Activated CD4-positive, CD25-positive, alpha-beta regulatory T cell treated with anti-CD3 and anti-CD28 coated beads, Interleukin-2, amount 50 U/mL, for 16 hours (primary cell): ENCODE data around the gene CA11.

Source experiments
- DNase-seq: peaks from one replicate; pipeline ENCODE4 v3.0.0-alpha.2; 2020; ENCODE audit warnings: low read depth, low spot score

The CA11 gene

DNA sequence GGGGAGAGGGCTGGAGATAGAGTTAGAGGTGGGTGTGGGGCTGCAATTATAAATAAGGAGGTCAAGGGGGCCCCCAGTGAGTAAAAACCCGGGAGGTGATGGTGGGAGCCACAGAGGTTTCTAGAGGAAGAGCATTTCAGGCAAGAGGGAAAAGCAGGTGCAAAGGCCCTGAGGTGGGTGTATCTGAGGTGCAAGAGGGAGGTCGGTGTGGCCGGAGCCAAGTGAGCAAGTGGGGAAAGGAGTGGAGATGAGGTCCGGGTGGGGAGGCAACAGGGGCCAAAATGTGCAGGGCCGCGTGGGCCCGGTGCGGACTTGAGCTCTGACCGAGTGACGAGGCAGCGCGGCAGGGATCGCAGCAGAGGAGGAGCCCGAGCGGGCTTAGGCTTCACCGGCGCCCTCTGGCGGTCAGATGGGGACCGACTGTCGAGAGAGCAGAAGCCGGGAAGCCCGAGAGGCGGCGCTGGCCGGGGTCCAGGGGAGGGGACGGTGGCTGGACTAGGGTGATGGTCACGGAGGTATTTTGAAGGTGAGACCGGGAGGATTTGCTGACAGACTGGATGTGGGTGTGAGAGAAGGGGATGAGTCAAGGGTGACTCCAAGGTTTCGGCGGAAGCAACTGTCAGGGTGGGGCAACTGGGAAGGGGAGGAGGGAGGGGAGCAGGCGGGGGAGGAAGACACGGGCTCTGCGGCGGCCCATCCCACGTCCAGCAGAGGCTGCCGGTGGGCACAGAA lies 57.2 kb downstream of the CA11 start:
- DNase-seq: peak; percentile 69
